SW 1271 (cell line): Measurements from ENCODE around the gene SPG7.
"Not testable (repeated sequence)": the region's sequence is repeated elsewhere in the genome, so short reads cannot be mapped to it uniquely, and the experiment has no call there.

Source experiments
- DNase-seq, 2 experiments: peaks; one replicate each; lab custom pipeline; 2025; lab: John Stamatoyannopoulos, UW

The SPG7 gene

DNA sequence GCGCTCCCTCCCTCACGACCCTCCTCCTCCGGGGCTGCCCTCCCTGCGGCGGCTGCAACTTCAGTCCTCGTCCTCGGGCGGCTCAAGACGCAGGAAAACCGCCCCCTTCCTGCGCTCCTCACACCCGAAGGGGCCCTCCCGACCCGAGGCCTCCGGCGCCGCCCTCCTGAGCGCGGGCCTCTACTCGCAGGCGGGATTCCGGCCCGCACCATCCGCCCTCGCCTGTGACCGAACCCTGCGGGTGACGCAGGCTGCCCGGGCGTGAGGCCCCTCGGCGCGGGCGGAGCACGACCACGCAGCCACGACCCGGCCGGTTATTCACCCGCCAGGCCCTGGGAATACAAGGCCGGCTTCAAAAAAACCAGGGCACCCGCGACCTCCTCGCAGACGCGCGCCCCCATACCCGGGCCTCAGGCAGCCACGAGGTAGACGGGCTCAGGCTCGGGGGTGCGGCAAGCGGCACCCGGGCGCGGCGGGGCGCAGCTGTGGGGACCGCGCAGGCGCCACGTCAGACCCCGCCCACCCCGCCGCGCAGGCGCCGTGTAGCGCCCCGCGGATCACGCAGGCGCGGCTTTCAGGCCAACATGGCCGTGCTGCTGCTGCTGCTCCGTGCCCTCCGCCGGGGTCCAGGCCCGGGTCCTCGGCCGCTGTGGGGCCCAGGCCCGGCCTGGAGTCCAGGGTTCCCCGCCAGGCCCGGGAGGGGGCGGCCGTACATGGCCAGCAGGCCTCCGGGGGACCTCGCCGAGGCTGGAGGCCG lies at the start of gene SPG7:
Gene SPG7, plus strand, starts transcription at position 570 of the 757 bp plus-strand sequence. Its CDS starts 15 bp downstream, at position 585.
- peak; percentile 37 to 77 for DNase-seq

DNA sequence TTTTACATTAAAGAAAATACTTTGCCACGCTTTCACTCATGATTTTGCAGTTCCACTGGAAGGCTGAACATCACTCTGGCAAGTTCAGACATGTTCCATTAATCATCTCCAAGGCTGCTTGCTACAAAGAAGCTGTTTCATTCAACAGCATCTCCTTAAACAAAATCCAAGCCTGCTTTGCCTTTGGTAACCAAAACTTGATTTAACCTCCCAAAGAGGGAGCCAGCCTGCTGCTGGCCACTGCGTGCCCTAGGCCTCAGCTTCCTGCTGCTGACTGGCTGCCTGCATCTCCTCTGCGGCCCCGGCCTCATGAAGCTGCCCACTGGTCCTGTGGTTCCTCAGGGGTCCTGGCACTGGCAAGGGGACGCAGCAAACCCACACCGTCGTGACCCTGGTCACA lies 49.7 kb upstream of the SPG7 start:
- no peak for DNase-seq

DNA sequence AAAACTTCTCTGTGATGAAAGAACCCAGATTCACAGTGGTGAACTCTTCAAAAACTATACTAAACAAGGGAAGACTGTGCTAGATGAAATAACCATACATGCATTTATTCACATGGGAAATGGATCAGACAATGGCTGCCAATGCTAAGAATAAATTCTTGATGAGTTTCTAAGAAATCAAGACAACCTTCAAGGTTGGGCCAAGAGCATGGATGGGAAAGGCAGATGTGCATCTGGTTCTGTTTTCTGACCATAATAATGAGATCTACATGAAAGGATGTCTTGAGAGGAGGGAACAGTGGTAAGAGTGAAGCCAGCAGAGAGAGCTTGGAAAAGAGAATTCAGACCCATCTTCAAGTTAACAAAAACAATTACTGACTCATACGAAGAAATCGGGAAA lies 49.2 kb upstream of the SPG7 start:
- DNase-seq, result no peak

GRCh38 chr16:89460556-89460955 lies 47.6 kb upstream of the SPG7 start:
- DNase-seq, result no peak

- DNase-seq, result not testable (repeated sequence)
Observed at GRCh38 chr16:89461890-89462289, 46.3 kb upstream of the SPG7 start.

DNA sequence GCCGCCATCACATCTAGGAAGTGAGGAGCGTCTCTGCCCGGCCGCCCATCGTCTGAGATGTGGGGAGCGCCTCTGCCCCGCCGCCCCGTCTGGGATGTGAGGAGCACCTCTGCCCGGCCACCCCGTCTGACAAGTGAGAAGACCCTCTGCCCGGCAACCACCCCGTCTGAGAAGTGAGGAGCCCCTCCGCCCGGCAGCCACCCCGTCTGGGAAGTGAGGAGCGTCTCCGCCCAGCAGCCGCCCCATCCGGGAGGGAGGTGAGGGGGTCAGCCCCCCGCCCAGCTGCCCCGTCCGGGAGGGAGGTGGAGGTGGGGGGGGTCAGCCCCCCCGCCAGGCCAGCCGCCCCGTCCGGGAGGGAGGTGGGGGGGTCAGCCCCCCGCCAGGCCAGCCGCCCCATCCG lies 45.6 kb upstream of the SPG7 start:
- not testable (repeated sequence) for DNase-seq

DNA sequence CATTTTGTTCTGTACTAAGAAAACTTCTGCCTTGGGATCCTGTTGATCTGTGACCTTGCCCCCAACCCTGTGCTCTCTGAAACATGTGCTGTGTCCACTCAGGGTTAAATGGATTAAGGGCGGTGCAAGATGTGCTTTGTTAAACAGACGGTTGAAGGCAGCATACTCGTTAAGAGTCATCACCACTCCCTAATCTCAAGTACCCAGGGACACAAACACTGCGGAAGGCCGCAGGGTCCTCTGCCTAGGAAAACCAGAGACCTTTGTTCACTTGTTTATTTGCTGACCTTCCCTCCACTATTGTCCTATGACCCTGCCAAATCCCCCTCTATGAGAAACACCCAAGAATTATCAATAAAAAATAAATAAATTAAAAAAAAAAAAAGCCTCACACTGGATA lies 44.9 kb upstream of the SPG7 start:
- DNase-seq, result not testable (repeated sequence)

GRCh38 chr16:89466920-89467319 lies 41.3 kb upstream of the SPG7 start:
- no peak for DNase-seq

- no peak for DNase-seq
Observed at GRCh38 chr16:89467382-89467781, 40.8 kb upstream of the SPG7 start.

DNA sequence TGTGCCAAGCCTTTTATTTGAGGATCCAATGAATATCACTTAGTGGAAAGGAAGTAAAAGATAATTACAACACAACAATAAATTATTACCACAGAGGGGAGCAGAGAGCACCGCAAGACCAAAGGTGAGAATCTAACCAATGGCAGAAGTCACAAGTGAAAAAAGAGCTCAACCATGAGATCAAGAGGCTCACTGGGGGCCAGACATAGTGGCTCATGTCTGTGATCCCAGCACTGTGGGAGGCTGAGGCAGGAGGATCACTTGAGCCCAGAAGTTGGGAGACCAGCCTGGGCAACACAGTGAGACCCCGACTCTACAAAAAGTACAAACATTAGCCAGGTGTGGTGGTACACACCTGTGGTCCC lies 35.5 kb upstream of the SPG7 start:
- no peak for DNase-seq

DNA sequence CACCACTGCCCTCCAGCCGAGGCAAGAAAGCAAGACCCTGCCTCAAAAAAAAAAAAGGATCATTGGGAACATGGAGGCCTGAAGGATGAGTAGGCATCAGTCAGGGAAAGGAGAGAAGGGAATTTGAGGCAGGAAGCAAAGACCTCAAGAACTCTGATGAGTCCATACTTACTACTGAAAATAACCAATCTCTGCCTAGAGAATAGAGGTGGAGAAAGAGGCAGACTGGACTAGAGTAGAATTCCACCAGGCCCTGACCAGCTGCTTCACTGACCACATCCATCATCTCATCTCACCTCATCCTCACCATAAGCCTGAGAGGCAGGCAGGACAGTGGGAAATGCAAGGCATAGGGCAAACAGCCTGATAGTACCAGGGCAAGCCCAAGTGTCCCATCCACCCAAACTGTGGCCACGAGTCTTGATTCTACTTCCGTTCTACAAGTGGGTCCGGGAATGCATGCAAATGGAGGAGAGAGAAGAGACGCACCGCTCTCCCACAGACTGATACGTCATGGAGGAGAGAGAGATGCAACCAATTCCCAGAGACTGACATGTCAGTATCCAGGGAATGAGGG lies 35.0 kb upstream of the SPG7 start:
- DNase-seq, result no peak

GRCh38 chr16:89473791-89474414 lies 34.3 kb upstream of the SPG7 start:
- DNase-seq, result peak in 1 of 2 experiments; percentile 19

- no peak for DNase-seq
Observed at GRCh38 chr16:89475144-89475543, 33.1 kb upstream of the SPG7 start.

DNA sequence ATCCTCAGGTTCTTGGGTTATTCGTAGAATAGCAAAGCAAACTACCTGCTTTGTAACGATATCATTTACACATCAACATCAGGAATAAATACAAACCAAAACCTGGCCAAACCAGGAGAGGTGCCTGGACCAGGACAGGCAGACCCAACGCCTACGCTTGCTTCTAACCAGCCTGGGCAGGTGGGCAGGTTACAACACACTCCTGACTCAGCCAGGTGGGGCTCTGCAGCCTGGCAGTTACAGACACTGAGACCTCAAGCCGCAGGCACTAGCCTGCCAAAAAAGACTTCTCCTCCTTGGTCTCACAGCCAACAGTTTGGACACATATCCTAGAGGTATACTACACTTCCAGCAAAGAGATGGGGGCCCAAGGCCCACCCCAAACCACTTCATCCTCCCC lies 31.8 kb upstream of the SPG7 start:
- no peak for DNase-seq

- DNase-seq, result no peak
Observed at GRCh38 chr16:89476811-89477261, 31.4 kb upstream of the SPG7 start.

GRCh38 chr16:89478576-89479221 lies 29.5 kb upstream of the SPG7 start:
- peak in 1 of 2 experiments; percentile 18 for DNase-seq

DNA sequence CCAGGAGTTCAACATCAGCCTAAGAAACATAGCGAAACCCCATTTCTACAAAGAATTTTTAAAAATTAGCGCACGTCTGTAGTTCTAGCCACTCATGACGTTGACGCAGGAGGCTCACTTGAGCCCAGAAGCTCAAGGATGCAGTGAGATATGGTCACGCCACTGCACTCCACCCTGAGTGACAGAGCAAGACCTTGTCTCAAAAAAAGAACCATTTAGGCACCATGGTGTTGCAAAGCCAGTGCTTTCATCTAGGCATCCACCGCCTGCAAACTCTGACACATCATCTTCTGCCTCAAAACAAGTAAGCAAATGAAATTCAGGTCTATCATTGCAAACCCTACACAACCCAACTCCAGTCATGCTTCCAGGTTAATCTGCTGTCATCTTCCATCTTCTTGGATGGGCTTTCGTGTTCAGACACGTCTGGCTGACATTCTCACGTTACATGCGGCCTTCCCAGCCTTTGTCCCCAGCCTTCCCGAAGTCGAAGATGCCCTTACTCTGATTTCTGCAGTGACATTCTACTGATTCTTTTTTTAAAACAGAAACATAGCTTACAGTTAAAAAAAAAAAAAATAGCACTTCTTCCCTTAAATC lies 26.7 kb upstream of the SPG7 start:
- no peak for DNase-seq

DNA sequence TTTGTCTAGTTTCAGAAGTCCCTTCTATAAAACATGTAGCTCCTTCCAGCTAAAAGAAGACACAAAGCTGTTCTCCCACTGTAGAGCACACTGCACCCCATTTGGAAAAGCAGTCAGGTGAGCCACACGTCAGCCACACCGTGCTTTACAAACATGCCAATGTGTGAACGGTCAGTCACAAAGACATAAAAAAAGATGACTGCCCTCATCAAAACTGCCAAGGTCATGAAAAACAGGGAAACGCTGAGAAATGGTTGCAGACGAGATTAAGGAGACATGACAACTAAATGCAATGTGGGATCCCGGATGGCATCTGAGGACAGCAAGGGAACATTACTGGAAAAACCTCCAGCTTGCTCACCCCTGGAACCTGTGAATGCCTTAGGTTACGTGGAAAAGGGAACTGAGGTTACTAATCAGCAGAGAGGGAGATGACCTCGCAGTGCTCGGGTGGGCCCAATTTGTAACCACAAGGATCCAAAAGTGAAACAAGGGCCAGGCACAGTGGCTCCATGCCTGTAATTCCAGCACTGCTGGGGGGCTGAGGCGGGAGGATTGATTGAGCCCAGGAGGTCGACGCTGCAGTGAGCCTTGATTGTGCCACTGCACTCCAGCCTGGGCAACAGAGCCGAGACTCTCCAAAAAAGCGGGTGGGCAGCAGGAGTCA lies 25.9 kb upstream of the SPG7 start:
- DNase-seq, result no peak

DNA sequence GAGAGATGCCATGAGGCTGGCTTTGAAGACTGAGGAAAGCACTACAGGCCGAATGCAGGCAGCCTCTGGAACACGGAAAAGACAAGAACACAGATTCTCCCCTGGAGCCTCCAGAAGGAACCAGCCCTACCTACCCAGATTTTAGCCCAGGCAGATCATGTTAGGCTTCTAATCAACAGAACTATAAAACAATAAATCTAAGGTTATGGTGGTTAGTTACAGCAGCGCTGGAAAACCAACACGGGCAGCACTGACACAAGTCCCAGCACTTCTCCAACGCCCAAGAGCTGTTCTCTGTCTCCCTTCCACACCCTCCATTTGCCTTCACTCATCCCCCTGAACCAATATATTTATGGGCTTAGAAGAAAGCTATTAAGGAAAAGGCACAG lies 25.4 kb upstream of the SPG7 start:
- no peak for DNase-seq

DNA sequence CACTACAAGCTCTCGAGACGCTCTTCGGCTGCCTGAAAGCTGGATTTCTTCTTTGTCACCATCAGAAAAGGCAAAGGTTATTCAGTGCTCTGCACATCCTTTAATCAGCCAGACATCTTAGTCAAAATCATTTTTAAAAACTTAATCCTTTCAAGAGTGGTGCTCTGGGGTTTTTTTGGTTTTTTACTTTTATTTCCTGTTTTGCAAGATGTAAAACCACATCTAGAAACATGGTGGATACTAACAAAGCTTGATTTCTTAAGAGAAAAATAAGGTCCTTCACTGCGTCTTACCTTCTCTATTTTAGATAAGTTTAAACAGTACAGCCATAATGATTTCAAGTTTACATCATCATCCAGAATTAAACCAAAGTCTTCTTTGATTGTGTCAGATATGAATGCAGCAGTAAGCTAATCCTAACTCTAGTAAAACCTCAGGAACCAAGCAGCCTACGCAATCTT lies 24.1 kb upstream of the SPG7 start:
- no peak for DNase-seq

DNA sequence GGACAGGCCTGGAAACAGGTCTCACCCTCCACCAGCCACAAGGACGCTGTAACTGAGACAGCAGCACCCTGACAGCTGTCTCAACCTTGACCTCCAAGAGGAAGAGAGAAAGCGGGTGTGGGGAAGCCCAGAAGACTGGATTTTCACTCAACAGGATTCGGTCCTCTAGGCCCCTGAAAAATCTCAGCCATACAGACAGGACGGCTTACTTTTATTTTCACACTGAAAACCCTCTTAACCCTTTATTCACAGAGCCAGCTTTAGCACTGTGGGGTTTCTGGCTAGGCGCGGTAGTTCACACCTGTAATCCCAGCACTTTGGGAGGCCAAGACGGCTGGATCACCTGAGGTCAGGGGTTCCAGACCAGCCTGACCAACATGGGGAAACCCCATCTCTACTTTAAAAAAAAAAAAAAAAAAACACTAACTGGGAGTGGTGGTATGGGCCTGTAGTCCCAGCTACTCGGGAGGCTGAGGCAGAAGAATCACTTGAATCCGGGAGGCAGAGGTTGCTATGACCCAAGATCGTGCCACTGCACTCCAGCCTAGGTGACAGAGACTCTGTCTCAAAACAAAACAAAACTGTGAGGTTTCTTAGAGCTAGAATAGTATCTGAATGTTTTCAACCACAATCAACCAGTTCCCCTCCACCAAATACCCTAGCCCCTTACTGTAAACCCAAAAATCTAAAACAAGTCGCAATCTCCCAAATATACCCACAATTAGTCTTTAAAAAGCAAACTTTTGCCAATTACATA lies 23.1 kb upstream of the SPG7 start:
- DNase-seq, result no peak
